Endothelial cell of umbilical vein (primary cell): ENCODE data around the gene FTO. TPM values are rescaled to one million over a fixed set of nuclear protein-coding genes. Genes with fewer than 3 reads are reported as not detected.

Source experiments
- BruUV-seq: library from RNA; stranded (reverse); fragments of 400-500 nt; replicated peaks from 2 replicates; lab custom pipeline; 2021; lab: Mats Ljungman, UMichigan
- CTCF ChIA-PET: fragments of 300-600, 350-600 bp; sonication (Branson Sonifier 250); formaldehyde crosslinking; loops from one replicate; lab custom pipeline; 2021; ENCODE audit warnings: antibody characterized with exemption, inconsistent platforms; lab: Charles Lee
- POLR2A ChIA-PET: fragments of 300-600, 350-600 bp; sonication (Branson Sonifier 250); formaldehyde crosslinking; loops from one replicate; lab custom pipeline; 2021; ENCODE audit warnings: antibody characterized with exemption, inconsistent platforms; lab: Charles Lee
- DNase-seq: peaks from one replicate; pipeline ENCODE4 v3.0.0-alpha.2; 2011; ENCODE audit warnings: low read depth, low spot score
- FAIRE-seq: peaks from 2 replicates; lab custom pipeline; 2011; peaks lifted over from hg19 to GRCh38; lab: Jason Lieb, UNC
- H2AFZ ChIP-seq: 2 replicates; pipeline ENCODE4 v1.6.0; 2012; ENCODE audit warnings: low read depth, low read length, control low read depth, inconsistent platforms
- H3K27ac ChIP-seq: 2 replicates; pipeline ENCODE4 v1.5.1; 2011; ENCODE audit warnings: low read depth, mild to moderate bottlenecking, control low read depth, low read length, moderate library complexity; ENCODE audit not compliant: insufficient read depth
- H3K27me3 ChIP-seq, 2 experiments: 2 replicates each; pipeline versions ENCODE4 v1.6.0 to v1.6.1; 2011; ENCODE audit warnings: low read length in 2 of 2, mixed read lengths in 1 of 2; ENCODE audit not compliant: control insufficient read depth in 2 of 2, insufficient read depth in 2 of 2
- H3K36me3 ChIP-seq, 2 experiments: 2 replicates in 1 of 2; 3 replicates in 1 of 2; pipeline ENCODE4 v1.5.1; 2011; ENCODE audit warnings: low read length in 2 of 2, mild to moderate bottlenecking in 1 of 2, moderate library complexity in 1 of 2; ENCODE audit not compliant: control insufficient read depth in 2 of 2, insufficient read depth in 2 of 2; ENCODE audit errors: extremely low read depth in 1 of 2
- H3K4me1 ChIP-seq: 3 replicates; pipeline ENCODE4 v1.5.1; 2011; ENCODE audit warnings: mild to moderate bottlenecking, low read length; ENCODE audit not compliant: control insufficient read depth, insufficient read depth; ENCODE audit errors: extremely low read depth
- H3K4me2 ChIP-seq: 2 replicates; pipeline ENCODE4 v1.6.1; 2011; ENCODE audit warnings: low read length, control low read depth, mixed read lengths; ENCODE audit not compliant: insufficient read depth
- H3K4me3 ChIP-seq, 3 experiments: fragments of 200-600 bp in 1 of 3; sonication (generic), shearing (Covaris generic) in 1 of 3; replicated peaks in 1 of 3; 2 replicates each; pipeline ENCODE4 v1.5.1; 2011 to 2016; ENCODE audit warnings: control low read depth in 3 of 3, low read length in 3 of 3, mild to moderate bottlenecking in 2 of 3, inconsistent platforms in 1 of 3, low read depth in 1 of 3, moderate library complexity in 1 of 3; ENCODE audit not compliant: insufficient read depth in 1 of 3
- H3K79me2 ChIP-seq: 2 replicates; pipeline ENCODE4 v1.6.0; 2012; ENCODE audit warnings: low read length, inconsistent platforms; ENCODE audit not compliant: control insufficient read depth, insufficient read depth
- H3K9ac ChIP-seq: replicated peaks from 2 replicates; pipeline ENCODE3; 2011; ENCODE audit warnings: low read length, control low read depth; ENCODE audit not compliant: insufficient read depth; ENCODE audit errors: extremely low read depth
- H3K9me1 ChIP-seq: replicated peaks from 3 replicates; pipeline ENCODE4 v1.6.0; 2011; ENCODE audit warnings: mild to moderate bottlenecking, low read length; ENCODE audit not compliant: control insufficient read depth, insufficient read depth; ENCODE audit errors: extremely low read depth
- H3K9me3 ChIP-seq: replicated peaks from 2 replicates; pipeline ENCODE4 v1.5.1; 2012; ENCODE audit warnings: low read length, inconsistent platforms; ENCODE audit not compliant: control insufficient read depth, insufficient read depth
- H4K20me1 ChIP-seq: replicated peaks from 2 replicates; pipeline ENCODE3; 2011; ENCODE audit warnings: mild to moderate bottlenecking, low read length; ENCODE audit not compliant: control insufficient read depth, insufficient read depth; ENCODE audit errors: extremely low read depth
- CTCF ChIP-seq, 2 donors: IDR thresholded peaks; 1 replicate in 1 of 2; 2 replicates in 1 of 2; pipeline ENCODE4 v1.5.1; 2011; ENCODE audit warnings: low read length in 2 of 2, mild to moderate bottlenecking in 2 of 2, moderate library complexity in 2 of 2, control low read depth in 1 of 2, inconsistent platforms in 1 of 2, low read depth in 1 of 2; ENCODE audit not compliant: insufficient read depth in 1 of 2; ENCODE audit errors: extremely low read depth in 1 of 2
- EZH2 ChIP-seq: IDR thresholded peaks from 2 replicates; pipeline ENCODE4 v1.6.1; 2012; ENCODE audit warnings: borderline replicate concordance, low read depth, mild to moderate bottlenecking, moderate library complexity, low read length, inconsistent platforms; ENCODE audit not compliant: severe bottlenecking
- FOS ChIP-seq: IDR thresholded peaks from 2 replicates; pipeline ENCODE4 v1.6.1; 2011; ENCODE audit warnings: mild to moderate bottlenecking, low read length, moderate library complexity, borderline replicate concordance; ENCODE audit not compliant: insufficient read depth
- GATA2 ChIP-seq: IDR thresholded peaks from 2 replicates; pipeline ENCODE4 v1.7.0; 2011; ENCODE audit warnings: low read depth, mild to moderate bottlenecking, moderate library complexity, mixed read lengths, low read length; ENCODE audit not compliant: insufficient read length, insufficient read depth
- JUN ChIP-seq: IDR thresholded peaks from 2 replicates; pipeline ENCODE4 v1.6.1; 2011; ENCODE audit warnings: borderline replicate concordance, low read depth; ENCODE audit not compliant: insufficient read length, insufficient read depth
- MAX ChIP-seq: IDR thresholded peaks from 2 replicates; pipeline ENCODE4 v1.6.1; 2011; ENCODE audit not compliant: insufficient read depth, insufficient read length
- MYC ChIP-seq: IDR thresholded peaks from one replicate; pipeline ENCODE4 v1.6.1; 2011; ENCODE audit warnings: mild to moderate bottlenecking, low read depth, low read length
- POLR2A ChIP-seq: IDR thresholded peaks from 2 replicates; pipeline ENCODE4 v1.6.1; 2012; ENCODE audit warnings: low read depth, mild to moderate bottlenecking, control low read depth, low read length
- POLR2AphosphoS5 ChIP-seq: IDR thresholded peaks from 2 replicates; pipeline ENCODE4 v1.6.1; 2012; ENCODE audit warnings: low read depth, mild to moderate bottlenecking, control low read depth, low read length, moderate library complexity; ENCODE audit not compliant: insufficient read depth
- dilution Hi-C: fragments of 300-500 bp; cut with MboI; formaldehyde crosslinking; loops from one replicate; pipeline ENCODE4 v1.15.0; 2019; ENCODE audit warnings: low sequenced_read_pairs; ENCODE audit not compliant: extremely low pct_ligation_motif_present
- intact Hi-C: fragments of 100-400 bp; cut with micrococcal nuclease; formaldehyde crosslinking; loops from one replicate; pipeline ENCODE4 v1.10.0; 2022
- polyA plus RNA-seq, 4 experiments: library from polyadenylated mRNA; depleted of rRNA in 3 of 4; stranded (reverse) in 3 of 4; unstranded in 1 of 4; fragments of >200 nt; gene quantifications; 2 replicates each; pipeline versions ENCODE4 v1.2.1 to v1.2.3, GENCODE V29; 2011 to 2012; ENCODE audit warnings: missing spikeins in 1 of 4
- total RNA-seq: library from RNA; stranded (reverse); gene quantifications from 2 replicates; pipeline ENCODE4 v1.2.3, GENCODE V29; 2021

Gene FTO
- total and polyA plus RNA-seq, 2 donors (not counting 3 experiments of a cell fraction or from before 2014, with no cell fraction given), result 48.6 to 87.1 TPM

DNA sequence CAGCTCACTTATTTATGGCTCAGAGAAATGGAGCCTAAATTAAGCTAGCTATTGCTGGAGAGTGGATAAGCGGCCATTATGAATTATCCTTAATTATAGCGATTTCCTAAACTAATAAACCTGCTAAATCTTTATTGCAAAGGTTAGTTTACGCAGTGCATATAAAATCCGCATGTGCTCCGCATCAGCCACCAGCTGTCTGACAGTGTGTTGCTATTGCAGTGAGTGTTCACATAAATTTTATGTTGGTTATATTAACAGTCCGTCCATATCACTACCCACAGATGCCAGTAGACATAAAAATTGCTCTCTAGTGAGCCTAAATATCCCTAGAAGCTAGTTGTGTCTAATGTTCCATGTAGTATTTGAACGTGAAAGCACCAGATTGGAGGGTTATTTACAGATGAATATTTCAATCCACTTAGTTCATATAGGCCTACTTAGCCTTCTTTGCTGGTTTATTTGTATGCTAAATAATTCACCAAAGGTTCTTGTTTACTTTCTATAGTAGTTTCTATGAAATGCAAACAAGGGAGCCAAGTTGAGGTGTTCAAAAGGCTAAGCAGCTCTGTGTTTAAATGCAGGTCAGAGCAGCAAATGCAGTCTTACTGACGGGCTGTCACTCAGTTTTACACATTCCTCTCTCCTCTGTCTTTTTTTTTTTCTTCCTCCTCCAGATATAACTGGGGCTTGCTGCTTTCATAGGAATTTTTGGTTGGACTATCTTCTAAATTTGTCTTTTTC, 363.5 kb downstream of the FTO start:
- Histone ChIP-seq H3K27ac (no peak overlapping the region), H3K36me3 (no peaks in the 10 kb centered on the region), H3K27me3 (no peaks in the 10 kb centered on the region), H4K20me1 (no peaks in the 10 kb centered on the region), H2AFZ (no peak overlapping the region), H3K4me1 (no peaks in the 10 kb centered on the region), H3K79me2 (no peaks in the 10 kb centered on the region), H3K9ac (no peak overlapping the region), H3K4me3 (no peak overlapping the region), H3K9me3 (no peaks in the 10 kb centered on the region), H3K4me2 (no peak overlapping the region), H3K9me1 (no peaks in the 10 kb centered on the region)
- CTCF ChIA-PET, result interaction anchor here (1.0 kb wide), 1 partner anchor 10 kb away, joined by 5 read pairs; no protein-coding TSS in a partner anchor
- DNase-seq (no peak), FAIRE-seq (no peak)
- BruUV-seq, result no TSS peak
- dilution Hi-C loops (no loop called here), intact Hi-C loops (no loop called here)
- TF ChIP-seq POLR2A, result no peak
- TF ChIP-seq CTCF (IDR thresholded peaks at IDR 0.05; ENCODE audit: extremely low read depth in 1 of 2, insufficient read depth in 1 of 2, low read depth in 1 of 2, low read length in 2 of 2), result no peak
- TF ChIP-seq MAX, result no peak
- no peak for TF ChIP-seq MYC
- no peak for TF ChIP-seq GATA2
- no peak for TF ChIP-seq FOS
- no peak for TF ChIP-seq POLR2AphosphoS5
- no peak for TF ChIP-seq EZH2
- TF ChIP-seq JUN, result no peak
- POLR2A ChIA-PET, result no interaction called here
